H1 (cell line): ENCODE results near the gene NR2F6. TPM values are rescaled to one million over a fixed set of nuclear protein-coding genes. Genes with fewer than 3 reads are reported as not detected.

Experiments used
- CTCF ChIA-PET: fragments of 300-600 bp; sonication (Branson Sonifier 250); formaldehyde crosslinking; loops from one replicate; lab custom pipeline; 2021; ENCODE audit not compliant: partially characterized antibody; lab: Charles Lee
- POLR2A ChIA-PET: fragments of 300-600 bp; sonication (Branson Sonifier 250); formaldehyde crosslinking; loops from one replicate; lab custom pipeline; 2021; ENCODE audit warnings: inconsistent platforms; ENCODE audit not compliant: partially characterized antibody; lab: Charles Lee
- DNase-seq, 2 experiments: peaks; one replicate each; pipeline versions ENCODE4 v3.0.0 to v3.0.0-alpha.2; 2010 to 2022; ENCODE audit warnings: low spot score in 2 of 2, low read depth in 1 of 2, mixed read lengths in 1 of 2
- FAIRE-seq: peaks from 2 replicates; lab custom pipeline; 2011; peaks lifted over from hg19 to GRCh38; lab: Jason Lieb, UNC
- H2AFZ ChIP-seq: 2 replicates; pipeline ENCODE4 v1.8.1; 2012; ENCODE audit warnings: low read length, inconsistent platforms
- H2AK5ac ChIP-seq: 2 replicates; pipeline ENCODE4 v1.6.1; 2013; ENCODE audit warnings: low read depth, low read length
- H2BK120ac ChIP-seq: replicated peaks from 2 replicates; pipeline ENCODE3; 2013; ENCODE audit warnings: low read depth, low read length, inconsistent platforms
- H2BK12ac ChIP-seq: 2 replicates; pipeline ENCODE4 v1.6.1; 2013; ENCODE audit warnings: low read depth, low read length
- H2BK15ac ChIP-seq: 2 replicates; pipeline ENCODE4 v1.6.1; 2013; ENCODE audit warnings: low read length
- H2BK20ac ChIP-seq: 2 replicates; pipeline ENCODE4 v1.6.1; 2013; ENCODE audit warnings: low read length
- H2BK5ac ChIP-seq: 2 replicates; pipeline ENCODE4 v1.6.1; 2013; ENCODE audit warnings: low read depth, low read length
- H3K14ac ChIP-seq: 2 replicates; pipeline ENCODE4 v1.6.1; 2013; ENCODE audit warnings: inconsistent platforms; ENCODE audit not compliant: insufficient read length
- H3K18ac ChIP-seq: 2 replicates; pipeline ENCODE4 v1.6.1; 2013; ENCODE audit warnings: low read length; ENCODE audit errors: extremely low read depth
- H3K23ac ChIP-seq: 2 replicates; pipeline ENCODE4 v1.6.1; 2013; ENCODE audit warnings: inconsistent platforms; ENCODE audit not compliant: insufficient read length
- H3K23me2 ChIP-seq: 2 replicates; pipeline ENCODE4 v1.6.1; 2013; ENCODE audit warnings: low read depth, low read length
- H3K27ac ChIP-seq: 2 replicates; pipeline ENCODE4 v1.6.1; 2011; ENCODE audit warnings: low read depth, low read length, inconsistent platforms
- H3K27me3 ChIP-seq, 4 experiments: replicated peaks in 1 of 4; 1 replicate in 1 of 4; 2 replicates in 3 of 4; pipeline versions ENCODE4 v1.6.1 to v1.8.1; 2011 to 2013; ENCODE audit warnings: low read length in 3 of 4, mild to moderate bottlenecking in 3 of 4, inconsistent platforms in 2 of 4, mixed read lengths in 2 of 4, moderate library complexity in 1 of 4; ENCODE audit not compliant: control insufficient read depth in 3 of 4, insufficient read depth in 3 of 4; ENCODE audit errors: extremely low read depth in 1 of 4
- H3K36me3 ChIP-seq, 4 experiments: 2 replicates each; pipeline versions ENCODE4 v1.6.1 to v1.8.1; 2011 to 2013; ENCODE audit warnings: mild to moderate bottlenecking in 4 of 4, low read length in 3 of 4, moderate library complexity in 2 of 4, control low read depth in 1 of 4, inconsistent platforms in 1 of 4; ENCODE audit not compliant: insufficient read depth in 4 of 4, control insufficient read depth in 2 of 4
- H3K4ac ChIP-seq: replicated peaks from 2 replicates; pipeline ENCODE3; 2013; ENCODE audit warnings: low read length, low read depth, mixed read lengths, inconsistent platforms; ENCODE audit not compliant: insufficient read length
- H3K4me1 ChIP-seq, 4 experiments: replicated peaks in 1 of 4; 1 replicate in 1 of 4; 2 replicates in 3 of 4; pipeline versions ENCODE4 v1.6.1 to v1.8.1; 2011 to 2013; ENCODE audit warnings: low read length in 3 of 4, inconsistent platforms in 2 of 4, mixed read lengths in 1 of 4; ENCODE audit not compliant: insufficient read depth in 4 of 4, control insufficient read depth in 3 of 4
- H3K4me2 ChIP-seq, 2 experiments: 2 replicates each; pipeline versions ENCODE4 v1.6.1 to v1.8.1; 2011 to 2013; ENCODE audit warnings: low read depth in 2 of 2, low read length in 2 of 2, control low read depth in 1 of 2, inconsistent platforms in 1 of 2, mild to moderate bottlenecking in 1 of 2; ENCODE audit not compliant: insufficient read depth in 1 of 2
- H3K4me3 ChIP-seq, 4 experiments: fragments of 200-600, 300-600 bp in 1 of 4; sonication (generic), shearing (Covaris generic), sonication (Bioruptor Twin) in 1 of 4; 2 replicates each; pipeline versions ENCODE4 v1.5.1 to v1.8.1; 2011 to 2016; ENCODE audit warnings: low read length in 4 of 4, low read depth in 3 of 4, control low read depth in 2 of 4, inconsistent platforms in 2 of 4, mild to moderate bottlenecking in 2 of 4, mixed read lengths in 1 of 4, moderate library complexity in 1 of 4; ENCODE audit not compliant: insufficient read depth in 2 of 4; ENCODE audit errors: extremely low read depth in 1 of 4
- H3K56ac ChIP-seq: replicated peaks from 2 replicates; pipeline ENCODE3; 2013; ENCODE audit warnings: low read depth, mild to moderate bottlenecking, mixed read lengths, low read length, inconsistent platforms; ENCODE audit not compliant: insufficient read length
- H3K79me1 ChIP-seq: 2 replicates; pipeline ENCODE4 v1.6.1; 2013; ENCODE audit warnings: low read depth, low read length, control low read depth
- H3K79me2 ChIP-seq, 2 experiments: 2 replicates each; pipeline versions ENCODE4 v1.6.1 to v1.8.1; 2012 to 2013; ENCODE audit warnings: low read length in 2 of 2, mild to moderate bottlenecking in 2 of 2, inconsistent platforms in 1 of 2; ENCODE audit not compliant: insufficient read depth in 2 of 2, control insufficient read depth in 1 of 2
- H3K9ac ChIP-seq, 4 experiments: replicated peaks in 1 of 4; 1 replicate in 1 of 4; 2 replicates in 3 of 4; pipeline versions ENCODE4 v1.6.1 to v1.8.1; 2011 to 2013; ENCODE audit warnings: low read depth in 3 of 4, low read length in 3 of 4, control low read depth in 2 of 4, mild to moderate bottlenecking in 2 of 4, moderate library complexity in 2 of 4, inconsistent platforms in 1 of 4; ENCODE audit errors: extremely low read depth in 1 of 4
- H3K9me3 ChIP-seq, 2 experiments: 2 replicates each; pipeline versions ENCODE4 v1.6.1 to v1.8.1; 2012 to 2013; ENCODE audit warnings: mild to moderate bottlenecking in 2 of 2, moderate library complexity in 2 of 2, control low read depth in 1 of 2, inconsistent platforms in 1 of 2, low read depth in 1 of 2, low read length in 1 of 2, mixed read lengths in 1 of 2; ENCODE audit not compliant: insufficient read depth in 2 of 2
- H4K20me1 ChIP-seq, 2 experiments: replicated peaks in 1 of 2; 2 replicates each; pipeline versions ENCODE3 to v1.8.1; 2011 to 2013; ENCODE audit warnings: inconsistent platforms in 2 of 2, low read length in 2 of 2, mild to moderate bottlenecking in 1 of 2; ENCODE audit not compliant: insufficient read depth in 2 of 2, control insufficient read depth in 1 of 2
- H4K5ac ChIP-seq: 2 replicates; pipeline ENCODE4 v1.6.1; 2013; ENCODE audit warnings: low read length, low read depth, mixed read lengths, inconsistent platforms; ENCODE audit not compliant: insufficient read length
- H4K8ac ChIP-seq: 2 replicates; pipeline ENCODE4 v1.8.0; 2013; ENCODE audit warnings: mild to moderate bottlenecking, moderate library complexity, low read length, inconsistent platforms; ENCODE audit not compliant: insufficient read depth; ENCODE audit errors: extremely low read depth
- H4K91ac ChIP-seq: replicated peaks from 2 replicates; pipeline ENCODE3; 2013; ENCODE audit warnings: low read length, mixed read lengths, inconsistent platforms; ENCODE audit not compliant: insufficient read length
- BRCA1 ChIP-seq: IDR thresholded peaks from 2 replicates; pipeline ENCODE4 v1.6.1; 2012; ENCODE audit warnings: low read depth, low read length, improper control_type of control experiment
- CBX8 ChIP-seq: fragments of 300-800, 300-1000 bp; sonication (generic); IDR thresholded peaks from 2 replicates; pipeline ENCODE4 v1.7.1; 2016; ENCODE audit warnings: low read depth, low read length, borderline replicate concordance
- EP300 ChIP-seq, 2 experiments: IDR thresholded peaks; 1 replicate in 1 of 2; 2 replicates in 1 of 2; pipeline ENCODE4 v1.6.1; 2011 to 2012; ENCODE audit warnings: low read depth in 2 of 2, low read length in 2 of 2, mild to moderate bottlenecking in 2 of 2, borderline replicate concordance in 1 of 2, inconsistent platforms in 1 of 2, moderate library complexity in 1 of 2
- EZH2 ChIP-seq: fragments of 200-600 bp; sonication (generic); IDR thresholded peaks from 2 replicates; pipeline ENCODE4 v1.7.1; 2012; ENCODE audit warnings: low read depth, mild to moderate bottlenecking, moderate library complexity, low read length, inconsistent platforms; ENCODE audit not compliant: severe bottlenecking
- FOSL1 ChIP-seq: IDR thresholded peaks from 2 replicates; pipeline ENCODE4 v1.6.1; 2011; ENCODE audit warnings: mild to moderate bottlenecking, low read depth, low read length, moderate library complexity; ENCODE audit not compliant: insufficient read depth
- MAFK ChIP-seq: IDR thresholded peaks from 2 replicates; pipeline ENCODE4 v1.6.1; 2012; ENCODE audit warnings: low read depth, mild to moderate bottlenecking, improper control_type of control experiment, low read length
- POLR2AphosphoS5 ChIP-seq: IDR thresholded peaks from 2 replicates; pipeline ENCODE4 v1.6.1; 2011; ENCODE audit warnings: low read depth, low read length
- POU5F1 ChIP-seq: IDR thresholded peaks from 2 replicates; pipeline ENCODE4 v1.6.1; 2011; ENCODE audit warnings: low read depth, mild to moderate bottlenecking, low read length, moderate library complexity
- RFX5 ChIP-seq: IDR thresholded peaks from 2 replicates; pipeline ENCODE4 v1.6.1; 2011; ENCODE audit warnings: low read depth, low read length, improper control_type of control experiment, borderline replicate concordance
- SIRT6 ChIP-seq: IDR thresholded peaks from one replicate; pipeline ENCODE4 v1.7.1; 2012; ENCODE audit warnings: low read length, inconsistent platforms
- SP4 ChIP-seq: IDR thresholded peaks from 2 replicates; pipeline ENCODE4 v1.6.1; 2012; ENCODE audit warnings: low read length, inconsistent platforms
- TEAD4 ChIP-seq: IDR thresholded peaks from 2 replicates; pipeline ENCODE4 v1.6.1; 2012; ENCODE audit warnings: low read depth, low read length, inconsistent platforms, mixed read lengths
- WGBS, 2 experiments: shearing (Covaris generic) in 1 of 2; methylation state at CpG; one replicate each; pipeline versions ENCODE4 v1.1.6 to v1.1.7; 2013 to 2015; ENCODE audit warnings: low lambda C conversion rate in 2 of 2, mixed read lengths in 2 of 2, inconsistent platforms in 1 of 2, low coverage in 1 of 2, missing lambda C conversion rate in 1 of 2; ENCODE audit not compliant: insufficient replicate concordance in 2 of 2, insufficient coverage in 1 of 2, insufficient read length in 1 of 2; ENCODE audit errors: extremely low coverage in 1 of 2, missing lambda C conversion rate in 1 of 2; 5-methylcytosine and 5-hydroxymethylcytosine counted together
- polyA plus RNA-seq, 7 experiments: library from polyadenylated mRNA; depleted of rRNA in 3 of 7; stranded (reverse) in 5 of 7; unstranded in 2 of 7; fragments of >200 nt in 5 of 7; fragments of 200-250 nt in 2 of 7; gene quantifications; 1 replicate in 5 of 7; 2 replicates in 1 of 7; 4 replicates in 1 of 7; pipeline versions ENCODE4 v1.2.1 to v1.2.3, GENCODE V29; 2011 to 2013; ENCODE audit warnings: missing spikeins in 2 of 7, mixed read lengths in 2 of 7
- total RNA-seq: library from RNA; stranded (reverse); fragmentation: NEBNext Ultra II Directional; extraction: Animal tissue kit (Norgen Biotek cat#: 25700); gene quantifications from 2 replicates; pipeline ENCODE4 v1.2.1, GENCODE V29; 2021

NR2F6 gene
- total and polyA plus RNA-seq, 2 of the 8 experiments (the other 6 are each of a cell fraction or from before 2014, with no cell fraction given): 99.7 to 114 TPM

DNA sequence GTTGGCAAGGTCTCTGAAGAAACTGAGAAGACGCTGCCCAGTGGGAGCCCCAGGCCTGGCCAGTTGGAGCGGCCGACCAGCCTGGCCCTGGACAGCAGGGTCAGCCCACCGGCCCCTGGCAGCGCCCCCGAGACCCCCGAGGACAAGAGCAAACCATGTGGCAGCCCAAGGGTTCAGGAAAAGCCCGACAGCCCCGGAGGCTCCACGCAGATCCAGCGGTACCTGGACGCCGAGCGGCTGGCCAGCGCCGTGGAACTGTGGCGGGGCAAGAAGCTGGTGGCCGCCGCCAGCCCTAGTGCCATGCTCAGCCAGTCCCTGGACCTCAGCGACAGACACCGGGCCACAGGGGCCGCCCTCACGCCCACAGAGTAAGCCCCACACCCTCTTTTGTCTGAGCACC, 50.6 kb downstream of the NR2F6 start:
- Histone ChIP-seq H3K36me3 (peaks cover 13 to 36% (median 20%) of the 10 kb centered on the region in 4 experiments), H3K14ac (no peak overlapping the region), H3K4me2 (no peak overlapping the region), H2BK5ac (no peak overlapping the region), H3K79me1 (no peaks in the 10 kb centered on the region), H3K9me3 (no peaks in the 10 kb centered on the region), H4K5ac (no peak overlapping the region), H2BK20ac (no peak overlapping the region), H4K20me1 (peaks cover 3 to 5% of the 10 kb centered on the region in 2 experiments), H3K79me2 (no peaks in the 10 kb centered on the region), H3K23me2 (peaks cover 2% of the 10 kb centered on the region; the same call in 1 of the 2 replicates), H3K18ac (no peak overlapping the region), H2BK120ac (no peak overlapping the region), H3K4ac (no peak overlapping the region), H3K4me3 (no peak overlapping the region), H2BK15ac (no peak overlapping the region), H3K56ac (no peak overlapping the region), H2AK5ac (no peak overlapping the region), H4K8ac (no peak overlapping the region), H3K27me3 (no peaks in the 10 kb centered on the region), H3K9ac (no peak overlapping the region), H3K27ac (no peak overlapping the region), H2AFZ (no peak overlapping the region), H3K4me1 (no peaks in the 10 kb centered on the region; a peak in 2 of 7 replicates), H2BK12ac (no peak overlapping the region), H3K23ac (no peak overlapping the region), H4K91ac (no peak overlapping the region)
- 96% methylated on average over 23 of the region's 23 CpGs; no CpG with 5 or more reads in 1 of the 2 experiments for WGBS, 2 experiments
- ChIA-PET POLR2A (interaction anchor here (1.5 kb wide), 1 partner anchor 14 kb away, joined by 5 read pairs; no protein-coding TSS in a partner anchor), CTCF (no interaction called here)
- TF ChIP-seq MAFK (no peak), SIRT6 (no peak), BRCA1 (no peak), EP300 (IDR thresholded peaks at IDR 0.05; ENCODE audit: borderline replicate concordance in 1 of 2, low read depth in 2 of 2, low read length in 2 of 2) (no peak), CBX8 (no peak), POLR2AphosphoS5 (no peak), TEAD4 (no peak), POU5F1 (no peak), EZH2 (no peak), FOSL1 (no peak), RFX5 (no peak), SP4 (no peak)
- no peak for DNase-seq
- FAIRE-seq: no peak
